Measurements from ENCODE around the gene AMH.

DNA sequence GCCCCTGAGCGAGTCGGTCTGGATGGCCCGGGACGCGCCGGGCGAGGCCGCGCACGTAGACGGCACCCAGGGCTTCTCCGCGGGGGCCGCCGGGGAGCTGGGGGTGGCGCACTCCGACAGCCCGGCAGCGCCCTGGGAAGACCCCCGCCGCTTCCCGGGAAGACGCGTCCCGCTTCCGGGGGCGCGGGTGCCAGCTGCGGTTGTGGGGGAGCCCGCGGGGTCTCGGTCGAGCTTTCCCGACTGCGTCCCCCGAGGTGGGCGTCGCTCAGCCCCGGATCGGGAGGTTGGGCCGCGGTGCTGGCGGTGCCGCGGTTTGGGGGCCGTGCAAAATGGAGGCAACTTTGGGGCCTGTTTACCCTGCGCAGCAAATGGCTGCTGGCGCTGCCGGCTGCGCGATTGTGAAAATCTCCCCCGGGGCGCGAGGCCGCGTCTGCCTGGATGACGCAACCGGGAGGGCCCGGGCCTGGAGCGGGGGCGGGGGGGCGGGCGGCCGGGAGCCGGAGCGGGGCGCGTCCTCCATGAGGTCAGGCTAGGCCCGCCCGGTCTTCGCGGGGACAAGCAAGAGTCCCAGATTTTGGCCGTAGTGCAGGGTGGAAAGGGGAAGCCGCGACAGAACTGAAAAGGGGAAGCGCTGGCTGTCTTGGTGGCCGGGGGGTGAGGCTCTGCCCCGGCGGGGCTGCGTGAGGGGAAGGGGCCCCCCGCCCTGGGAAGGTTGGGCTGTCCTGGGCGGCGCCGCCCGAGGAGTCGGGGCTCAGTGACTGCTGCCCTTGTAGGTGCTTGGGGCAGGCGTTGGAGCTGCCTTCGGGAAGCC, 21.5 kb downstream of the AMH start:
- no peak for TF ChIP-seq EZH2 (IDR thresholded peaks at IDR 0.05; ENCODE audit: low read length)
- no peak for TF ChIP-seq CTCF (optimal IDR thresholded peaks at IDR 0.05 in 1 of 3, IDR thresholded peaks at IDR 0.05 in 1 of 3, conservative IDR thresholded peaks at IDR 0.05 in 1 of 3; ENCODE audit: extremely low read depth in 1 of 3, insufficient read depth in 2 of 3, low read length in 3 of 3)

All from keratinocyte (primary cell).